ENCODE results near the gene ARHGAP10.

DNA sequence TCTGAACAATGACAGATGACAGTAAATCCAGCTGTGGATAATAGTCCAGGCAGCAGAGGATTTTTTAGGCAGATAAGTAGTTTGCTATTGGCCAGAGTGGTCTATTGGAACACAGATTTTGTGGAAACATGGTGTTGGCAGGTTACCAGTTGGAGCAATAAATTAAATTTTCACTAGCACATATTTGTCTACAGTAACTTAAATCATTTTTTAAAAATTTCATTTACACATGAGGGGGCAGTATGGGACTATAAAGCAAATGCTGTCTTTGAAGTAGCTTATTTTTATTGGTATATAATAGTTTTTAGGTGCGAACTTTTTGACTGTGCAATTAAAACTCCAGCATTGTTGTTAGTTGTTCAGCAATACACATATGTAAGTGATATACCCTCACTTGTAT, 289.8 kb downstream of the ARHGAP10 start:
- no peak for TF ChIP-seq POLR2A (IDR thresholded peaks at IDR 0.05)
- TF ChIP-seq, protein P1, sequence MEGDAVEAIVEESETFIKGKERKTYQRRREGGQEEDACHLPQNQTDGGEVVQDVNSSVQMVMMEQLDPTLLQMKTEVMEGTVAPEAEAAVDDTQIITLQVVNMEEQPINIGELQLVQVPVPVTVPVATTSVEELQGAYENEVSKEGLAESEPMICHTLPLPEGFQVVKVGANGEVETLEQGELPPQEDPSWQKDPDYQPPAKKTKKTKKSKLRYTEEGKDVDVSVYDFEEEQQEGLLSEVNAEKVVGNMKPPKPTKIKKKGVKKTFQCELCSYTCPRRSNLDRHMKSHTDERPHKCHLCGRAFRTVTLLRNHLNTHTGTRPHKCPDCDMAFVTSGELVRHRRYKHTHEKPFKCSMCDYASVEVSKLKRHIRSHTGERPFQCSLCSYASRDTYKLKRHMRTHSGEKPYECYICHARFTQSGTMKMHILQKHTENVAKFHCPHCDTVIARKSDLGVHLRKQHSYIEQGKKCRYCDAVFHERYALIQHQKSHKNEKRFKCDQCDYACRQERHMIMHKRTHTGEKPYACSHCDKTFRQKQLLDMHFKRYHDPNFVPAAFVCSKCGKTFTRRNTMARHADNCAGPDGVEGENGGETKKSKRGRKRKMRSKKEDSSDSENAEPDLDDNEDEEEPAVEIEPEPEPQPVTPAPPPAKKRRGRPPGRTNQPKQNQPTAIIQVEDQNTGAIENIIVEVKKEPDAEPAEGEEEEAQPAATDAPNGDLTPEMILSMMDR (IDR thresholded peaks at IDR 0.05), result no peak
